Thymus (tissue), 11 donors: ENCODE data around the gene TBL2. TPM values are rescaled to one million over a fixed set of nuclear protein-coding genes. Genes with fewer than 3 reads are reported as not detected.
"Not testable (repeated sequence)": the region's sequence is repeated elsewhere in the genome, so short reads cannot be mapped to it uniquely, and the experiment has no call there.

Source experiments
- DNase-seq, 9 donors: peaks; one replicate each; pipeline ENCODE4 v3.0.0-alpha.2; 2013; ENCODE audit warnings: low spot score in 9 of 9, low read depth in 6 of 9, missing footprints in 1 of 9
- H3K27ac ChIP-seq, 2 donors: one replicate each; pipeline ENCODE4 v1.5.1; 2013; ENCODE audit warnings: control low read depth in 1 of 2, low read depth in 1 of 2, low read length in 1 of 2, mild to moderate bottlenecking in 1 of 2, moderate library complexity in 1 of 2
- H3K27me3 ChIP-seq, 2 donors: one replicate each; pipeline ENCODE4 v1.5.1; 2013; ENCODE audit warnings: low read length in 1 of 2; ENCODE audit not compliant: control insufficient read depth in 2 of 2, insufficient read depth in 1 of 2
- H3K36me3 ChIP-seq, 2 donors: one replicate each; pipeline ENCODE4 v1.5.1; 2013; ENCODE audit warnings: low read length in 1 of 2, mild to moderate bottlenecking in 1 of 2, moderate library complexity in 1 of 2; ENCODE audit not compliant: control insufficient read depth in 2 of 2, insufficient read depth in 2 of 2
- H3K4me1 ChIP-seq, 2 donors: one replicate each; pipeline ENCODE4 v1.5.1; 2013; ENCODE audit warnings: low read length in 2 of 2; ENCODE audit not compliant: control insufficient read depth in 2 of 2, insufficient read depth in 2 of 2
- H3K4me3 ChIP-seq, 2 donors: one replicate each; pipeline ENCODE4 v1.5.1; 2013; ENCODE audit warnings: low read length in 2 of 2, control low read depth in 1 of 2, mild to moderate bottlenecking in 1 of 2
- H3K9me3 ChIP-seq, 2 donors: one replicate each; pipeline ENCODE4 v1.5.1; 2013; ENCODE audit warnings: low read length in 1 of 2, mild to moderate bottlenecking in 1 of 2; ENCODE audit not compliant: control insufficient read depth in 2 of 2, insufficient read depth in 1 of 2
- WGBS: extraction: QIAGEN DNeasy Blood & Tissue Kit; methylation state at CpG from one replicate; pipeline ENCODE4 v1.1.7; 2013; 5-methylcytosine and 5-hydroxymethylcytosine counted together
- polyA plus RNA-seq: library from polyadenylated mRNA; stranded (reverse); fragments of 200-250 nt; gene quantifications from one replicate; pipeline ENCODE4 v1.2.3, GENCODE V29; 2013
- total RNA-seq: library from RNA; stranded (reverse); fragments of 120-200 nt; gene quantifications from one replicate; pipeline ENCODE4 v1.2.4, GENCODE V29; 2013
- donor health status: healthy.

The TBL2 gene
- total and polyA plus RNA-seq, 2 donors, result 16.1 to 18.2 TPM

GRCh38 chr7:73550093-73550492 is 28.3 kb downstream of the TBL2 start:
- H3K9me3 ChIP-seq, H3K27me3 ChIP-seq, DNase-seq, H3K4me1 ChIP-seq, H3K27ac ChIP-seq, H3K4me3 ChIP-seq: not testable (repeated sequence)
- WGBS, result 97% methylated on average over 5 of the region's 5 CpGs
- peaks cover 43 to 55% of the 10 kb centered on the region in 2 donors for H3K36me3 ChIP-seq

- H3K9me3 ChIP-seq, result peaks cover 0 to 3% of the 10 kb centered on the region in 2 donors
- H3K27ac ChIP-seq, result no peak overlapping the region
- 97% methylated on average over 4 of the region's 4 CpGs for WGBS
- DNase-seq, result no peak
- H3K27me3 ChIP-seq, result no peaks in the 10 kb centered on the region
- no peak overlapping the region for H3K4me3 ChIP-seq
- H3K4me1 ChIP-seq, result no peaks in the 10 kb centered on the region
- peaks cover 41 to 51% of the 10 kb centered on the region in 2 donors for H3K36me3 ChIP-seq
These were observed 29.2 kb downstream of the TBL2 start for GRCh38 chr7:73549176-73549575.

- peaks cover 0 to 3% of the 10 kb centered on the region in 2 donors for H3K9me3 ChIP-seq
- no peaks in the 10 kb centered on the region for H3K4me1 ChIP-seq
- 92% methylated on average over 9 of the region's 9 CpGs for WGBS
- no peak overlapping the region for H3K27ac ChIP-seq
- no peak overlapping the region for H3K4me3 ChIP-seq
- H3K27me3 ChIP-seq, result no peaks in the 10 kb centered on the region
- no peak for DNase-seq
- peaks cover 48 to 52% of the 10 kb centered on the region in 2 donors for H3K36me3 ChIP-seq
These were observed 30.5 kb downstream of the TBL2 start for GRCh38 chr7:73547841-73548240.

- Histone ChIP-seq H3K27me3 (no peaks in the 10 kb centered on the region), H3K27ac (no peak overlapping the region), H3K4me1 (no peaks in the 10 kb centered on the region), H3K9me3 (peaks cover 0 to 3% of the 10 kb centered on the region in 2 donors), H3K36me3 (peaks cover 56 to 57% of the 10 kb centered on the region in 2 donors), H3K4me3 (no peak overlapping the region)
- 99% methylated on average over 2 of the region's 2 CpGs for WGBS
- DNase-seq, result no peak
These were observed 33.7 kb downstream of the TBL2 start for GRCh38 chr7:73544678-73545077.

DNA sequence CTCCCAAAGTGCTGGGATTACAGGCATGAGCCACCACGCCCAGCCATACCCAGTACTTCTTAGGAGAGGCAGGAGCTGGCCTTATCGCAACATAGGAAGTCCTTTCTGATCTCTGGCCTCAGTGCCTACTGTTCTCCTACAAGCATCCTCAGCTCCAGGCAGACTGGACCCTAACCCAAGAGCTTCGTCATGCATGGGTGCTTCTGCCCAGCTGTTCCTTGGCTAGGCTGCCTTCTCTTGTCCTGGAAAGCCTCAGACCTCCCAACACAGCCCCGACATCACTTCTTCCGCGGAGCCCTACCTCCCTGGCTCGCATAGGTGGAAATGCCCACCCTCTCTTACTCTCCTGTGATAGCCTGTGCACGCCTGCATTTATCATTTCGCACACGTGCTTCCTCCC is 36.7 kb downstream of the TBL2 start:
- 98% methylated on average over 10 of the region's 10 CpGs for WGBS
- no peaks in the 10 kb centered on the region for H3K4me1 ChIP-seq
- H3K36me3 ChIP-seq, result peaks cover 65 to 69% of the 10 kb centered on the region in 2 donors

GRCh38 chr7:73539709-73540108 is 38.7 kb downstream of the TBL2 start:
- H3K4me3 ChIP-seq, result no peak overlapping the region
- peaks cover 76 to 83% of the 10 kb centered on the region in 2 donors for H3K36me3 ChIP-seq
- no peaks in the 10 kb centered on the region for H3K4me1 ChIP-seq
- no peaks in the 10 kb centered on the region for H3K9me3 ChIP-seq
- DNase-seq, result no peak
- WGBS, result 94% methylated on average over 13 of the region's 13 CpGs
- H3K27me3 ChIP-seq, result no peaks in the 10 kb centered on the region
- H3K27ac ChIP-seq, result no peak overlapping the region

More for the DNA sequence above, 36.7 kb downstream of the TBL2 start:
- Histone ChIP-seq H3K4me3 (no peak overlapping the region), H3K27me3 (no peaks in the 10 kb centered on the region), H3K27ac (no peak overlapping the region), H3K9me3 (no peaks in the 10 kb centered on the region)
- no peak for DNase-seq

DNA sequence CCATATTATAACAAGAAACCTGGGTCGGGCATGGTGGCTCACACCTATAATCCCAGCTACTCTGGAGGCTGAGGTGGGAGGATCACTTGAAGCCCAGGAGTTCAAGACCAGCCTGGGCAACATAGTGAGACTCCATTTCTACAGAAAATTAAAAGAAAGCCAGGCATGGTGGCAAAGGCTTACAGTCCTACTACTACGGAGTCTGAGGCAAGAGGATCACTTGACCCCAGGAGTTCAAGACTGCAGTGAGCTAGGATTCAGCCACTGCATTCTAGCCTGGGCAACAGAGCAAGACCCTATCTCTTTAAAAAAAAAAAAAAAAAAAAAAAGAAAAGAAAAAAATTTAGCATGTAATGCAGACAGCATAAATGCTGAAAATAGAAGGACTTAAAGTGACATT is 39.9 kb downstream of the TBL2 start:
- not testable (repeated sequence) for DNase-seq, H3K9me3 ChIP-seq, H3K27me3 ChIP-seq, H3K4me1 ChIP-seq, H3K27ac ChIP-seq, H3K4me3 ChIP-seq
- peaks cover 70 to 77% of the 10 kb centered on the region in 2 donors for H3K36me3 ChIP-seq
- over 99% methylated on average over 2 of the region's 2 CpGs for WGBS

DNA sequence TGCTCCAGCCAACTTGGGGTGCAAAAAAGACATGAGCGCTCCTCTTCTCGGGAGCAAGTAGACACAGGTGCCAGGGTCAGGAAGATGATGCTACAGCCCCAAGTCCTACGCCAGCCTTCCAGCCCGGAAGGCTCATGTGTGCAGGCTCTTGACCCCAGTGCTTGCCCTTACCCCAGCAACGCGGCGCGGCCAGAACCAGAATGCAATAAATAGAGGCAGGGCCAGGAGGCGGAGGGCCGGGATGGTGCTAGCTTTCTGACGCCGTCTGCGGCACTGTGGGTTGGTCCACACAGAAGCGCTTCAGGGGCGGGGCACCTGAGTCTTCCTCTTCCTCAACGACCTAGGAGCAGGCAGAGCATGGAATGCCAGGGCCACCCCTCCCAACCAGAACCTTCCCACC is 41.3 kb downstream of the TBL2 start:
- Histone ChIP-seq H3K4me1 (no peaks in the 10 kb centered on the region), H3K4me3 (no peak overlapping the region), H3K9me3 (no peaks in the 10 kb centered on the region), H3K27ac (no peak overlapping the region), H3K36me3 (peaks cover 57 to 62% of the 10 kb centered on the region in 2 donors), H3K27me3 (no peaks in the 10 kb centered on the region)
- 98% methylated on average over 16 of the region's 16 CpGs for WGBS
- DNase-seq, result no peak

GRCh38 chr7:73536479-73536878 is 41.9 kb downstream of the TBL2 start:
- H3K9me3 ChIP-seq, result no peaks in the 10 kb centered on the region
- H3K27me3 ChIP-seq, result no peaks in the 10 kb centered on the region
- H3K4me1 ChIP-seq, result no peaks in the 10 kb centered on the region
- no peak overlapping the region for H3K4me3 ChIP-seq
- WGBS, result 99% methylated on average over 5 of the region's 5 CpGs
- peaks cover 52 to 57% of the 10 kb centered on the region in 2 donors for H3K36me3 ChIP-seq
- no peak for DNase-seq
- no peak overlapping the region for H3K27ac ChIP-seq

DNA sequence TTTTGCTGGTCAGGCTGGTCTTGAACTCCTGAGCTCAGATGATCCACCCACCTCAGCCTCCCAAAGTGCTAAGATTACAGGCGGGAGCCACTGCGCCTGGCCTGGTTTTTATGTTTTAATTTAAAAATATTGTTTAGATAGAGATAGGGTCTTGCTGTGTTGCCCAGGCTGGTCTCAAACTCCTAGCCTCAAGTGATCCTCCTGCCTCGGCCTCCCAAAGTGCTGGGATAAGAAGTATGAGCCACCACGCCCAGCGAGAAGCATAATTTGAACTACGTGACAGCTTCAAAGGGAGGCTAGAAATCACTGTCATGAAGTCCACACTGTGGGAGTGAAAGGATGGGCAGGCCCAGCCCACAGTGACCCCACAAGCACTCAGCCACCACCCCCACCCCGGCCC is 42.5 kb downstream of the TBL2 start:
- peaks cover 47 to 52% of the 10 kb centered on the region in 2 donors for H3K36me3 ChIP-seq
- not testable (repeated sequence) for H3K4me3 ChIP-seq, H3K27ac ChIP-seq, H3K9me3 ChIP-seq, H3K4me1 ChIP-seq, H3K27me3 ChIP-seq, DNase-seq
- WGBS, result 98% methylated on average over 7 of the region's 7 CpGs
